ENCODE measurements around the gene CYP1A2. TPM values are rescaled to one million over a fixed set of nuclear protein-coding genes. Genes with fewer than 3 reads are reported as not detected.
"Not testable (repeated sequence)": the region's sequence is repeated elsewhere in the genome, so short reads cannot be mapped to it uniquely, and the experiment has no call there.

Gene CYP1A2
- total RNA-seq, 1 donor from 2014 or later, result not detected

GRCh38 chr15:74785194-74786032 lies 36.8 kb downstream of the CYP1A2 start:
- peak; percentile 42 for ATAC-seq
- DNase-seq, result peak; percentile 45
- intact Hi-C loops (cut with micrococcal nuclease), result no loop called here

DNA sequence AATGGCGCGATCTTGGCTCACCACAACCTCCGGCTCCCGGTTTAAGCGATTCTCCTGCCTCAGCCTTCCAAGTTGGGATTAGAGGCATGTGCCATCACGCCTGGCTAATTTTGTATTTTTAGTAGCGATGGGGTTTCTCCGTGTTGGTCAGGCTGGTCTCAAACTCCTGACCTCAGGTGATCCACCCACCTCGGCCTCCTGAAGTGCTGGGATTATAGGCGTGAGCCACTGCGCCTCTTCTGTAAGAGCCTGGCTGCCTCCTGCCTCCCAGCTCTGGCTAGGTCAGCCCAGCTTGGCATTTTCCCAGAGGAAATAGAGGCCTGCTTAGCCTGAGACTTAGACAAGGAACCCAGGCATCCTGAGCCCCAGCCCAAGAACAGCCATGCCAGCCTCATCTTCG lies 37.4 kb downstream of the CYP1A2 start:
- ATAC-seq; intact Hi-C loops (cut with micrococcal nuclease); DNase-seq: not testable (repeated sequence)

- intact Hi-C loops (cut with micrococcal nuclease), result no loop called here
- peak; percentile 68 for DNase-seq
- peak; percentile 22 for ATAC-seq
Observed at GRCh38 chr15:74786551-74787165, 38.0 kb downstream of the CYP1A2 start.

DNA sequence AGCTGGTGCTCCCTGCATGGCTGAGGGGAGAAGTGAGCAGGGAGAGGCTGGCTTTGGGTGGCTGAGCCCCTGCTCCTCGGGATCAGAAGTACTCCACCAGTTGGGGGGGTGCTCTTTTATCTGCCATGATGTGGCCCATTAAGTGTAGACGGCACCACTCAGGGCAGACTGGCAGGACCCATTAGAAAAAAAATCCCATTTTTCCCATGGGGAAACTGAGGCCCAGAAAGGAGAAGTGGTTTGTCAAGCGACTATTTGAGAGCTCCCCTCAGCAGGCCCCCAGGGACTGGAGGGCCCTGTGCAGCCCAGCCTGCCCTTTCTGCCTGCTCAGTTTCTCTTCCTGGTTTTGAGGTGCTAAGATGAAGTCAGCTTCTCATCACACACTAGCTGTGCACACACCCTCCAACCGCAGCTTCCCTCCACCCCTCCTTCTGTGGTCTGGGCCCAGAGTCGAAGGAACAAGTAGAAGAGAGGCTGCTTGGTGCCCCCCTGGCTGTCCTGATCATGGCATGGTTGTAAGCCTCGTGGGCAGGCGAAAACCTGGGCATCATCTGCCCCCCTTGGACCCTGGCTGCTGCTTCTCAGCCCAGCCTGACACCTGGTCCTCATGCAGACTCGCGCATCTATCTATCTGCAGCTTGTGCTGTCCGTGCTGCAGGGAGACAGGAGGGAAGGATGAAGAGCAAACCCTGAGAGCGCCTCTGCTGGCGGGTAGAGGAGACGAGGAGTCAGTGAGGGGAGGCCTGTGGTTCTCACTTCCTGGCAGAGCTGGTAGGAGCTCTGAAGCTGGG lies 38.8 kb downstream of the CYP1A2 start:
- peak; percentile 73 for DNase-seq
- intact Hi-C loops (cut with micrococcal nuclease), result no loop called here
- peak; percentile 24 for ATAC-seq

DNA sequence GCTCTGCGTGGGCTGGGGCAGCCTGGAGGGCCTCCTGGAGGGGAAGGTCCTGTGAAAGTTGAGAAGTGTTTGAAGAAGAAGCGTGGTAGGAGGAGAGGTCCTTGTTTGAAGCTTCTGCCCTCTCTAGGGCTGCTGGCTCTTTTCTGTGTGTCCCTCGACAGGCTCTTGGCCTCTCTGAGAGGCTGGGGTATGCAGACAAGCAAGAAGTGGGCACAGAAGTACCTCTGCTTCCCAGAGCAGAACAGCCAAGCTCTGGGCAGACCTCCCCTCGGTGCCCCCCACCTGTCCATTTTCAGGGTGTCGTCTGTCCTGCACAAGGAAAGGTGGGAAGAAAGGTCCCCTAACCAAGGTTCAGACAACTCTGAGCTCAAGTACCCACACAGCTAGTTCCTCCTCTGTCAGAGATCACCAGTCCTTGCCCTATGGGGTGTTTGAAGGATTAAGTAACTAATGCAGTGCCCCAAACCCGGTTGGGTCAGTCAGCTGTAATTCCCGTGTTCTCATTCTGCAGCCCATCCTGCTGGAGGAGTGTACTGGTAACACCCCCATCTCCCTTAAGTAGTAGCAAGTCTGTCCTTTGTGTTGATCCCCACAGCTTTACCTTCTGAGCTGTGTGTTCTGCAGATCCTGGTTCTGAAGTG lies 39.5 kb downstream of the CYP1A2 start:
- intact Hi-C loops (cut with micrococcal nuclease), result no loop called here
- DNase-seq, result no peak

GRCh38 chr15:74788683-74789151 lies 40.1 kb downstream of the CYP1A2 start:
- no peak for DNase-seq
- intact Hi-C loops (cut with micrococcal nuclease), result no loop called here
- no peak for ATAC-seq

More for the DNA sequence above, 39.5 kb downstream of the CYP1A2 start:
- ATAC-seq, result no peak

GRCh38 chr15:74789171-74789631 lies 40.6 kb downstream of the CYP1A2 start:
- peak; percentile 34 for DNase-seq
- intact Hi-C loops (cut with micrococcal nuclease), result no loop called here
- no peak for ATAC-seq

- DNase-seq (no peak), ATAC-seq (no peak)
- intact Hi-C loops (cut with micrococcal nuclease), result no loop called here
Observed at GRCh38 chr15:74789741-74790079, 41.1 kb downstream of the CYP1A2 start.

DNA sequence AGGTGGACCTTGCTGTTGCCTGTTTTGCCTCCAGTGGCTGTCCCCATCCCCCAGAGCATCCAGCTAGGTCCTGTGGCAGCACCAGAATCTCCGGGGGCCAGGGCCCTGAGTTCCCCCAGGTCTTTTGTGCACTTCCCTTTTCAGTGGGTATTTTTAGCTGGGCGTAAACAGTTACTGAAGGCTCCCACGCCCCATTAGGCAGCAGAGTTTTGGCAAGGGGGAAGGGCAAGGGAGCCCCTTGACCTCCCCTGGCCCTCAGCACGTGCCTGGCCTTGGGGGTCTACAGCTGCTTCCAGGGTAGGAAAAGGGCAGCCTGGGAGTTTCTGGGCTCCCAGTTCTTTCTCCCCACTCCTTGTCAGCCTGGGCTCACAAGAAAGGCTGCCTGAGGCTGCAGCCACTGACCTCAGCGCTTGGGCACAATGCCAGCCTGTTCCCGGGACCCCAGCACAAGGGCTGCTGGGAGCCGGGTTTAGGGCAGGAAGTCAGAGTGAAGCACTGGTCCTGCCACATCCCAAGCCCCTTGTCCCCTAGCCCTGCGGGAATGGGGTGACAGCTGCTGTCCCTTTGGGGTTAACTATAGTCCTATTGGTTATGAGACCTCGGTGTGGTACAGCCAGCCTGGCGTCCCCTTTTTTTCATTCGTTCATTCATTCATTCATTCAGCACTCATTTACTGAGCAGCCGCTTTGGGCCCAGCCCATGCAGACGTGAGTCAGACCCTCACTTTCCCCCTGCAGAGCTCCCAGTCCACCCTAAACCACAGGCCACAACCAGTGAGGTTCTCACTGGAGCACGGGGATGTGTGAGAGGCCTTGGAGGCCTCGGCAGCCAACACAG lies 41.7 kb downstream of the CYP1A2 start:
- intact Hi-C loops (cut with micrococcal nuclease), result no loop called here
- DNase-seq, result peak; percentile 91
- peak; percentile 49 for ATAC-seq

DNA sequence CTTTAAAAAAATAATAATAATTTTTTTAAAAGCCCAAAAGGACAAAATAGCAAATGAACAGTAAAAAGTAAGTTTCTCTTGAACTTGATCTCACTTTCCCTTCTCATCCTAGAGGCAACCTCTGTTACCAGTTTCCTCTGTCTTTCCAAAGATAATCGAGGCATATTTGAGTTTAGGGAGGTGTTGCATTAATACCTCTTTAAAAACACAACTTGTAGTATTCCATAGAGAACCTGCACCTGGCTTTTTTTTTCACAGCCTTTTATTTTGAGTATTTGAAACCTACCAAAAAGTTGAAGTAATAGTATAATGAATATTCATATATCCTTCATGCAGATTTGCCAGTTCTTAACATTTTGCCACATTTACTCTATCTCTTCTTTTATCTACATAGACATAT lies 42.4 kb downstream of the CYP1A2 start:
- intact Hi-C loops (cut with micrococcal nuclease), result no loop called here
- no peak for ATAC-seq
- DNase-seq, result no peak

- DNase-seq (no peak), ATAC-seq (no peak)
- intact Hi-C loops (cut with micrococcal nuclease), result no loop called here
Observed at GRCh38 chr15:74791667-74792066, 43.0 kb downstream of the CYP1A2 start.

DNA sequence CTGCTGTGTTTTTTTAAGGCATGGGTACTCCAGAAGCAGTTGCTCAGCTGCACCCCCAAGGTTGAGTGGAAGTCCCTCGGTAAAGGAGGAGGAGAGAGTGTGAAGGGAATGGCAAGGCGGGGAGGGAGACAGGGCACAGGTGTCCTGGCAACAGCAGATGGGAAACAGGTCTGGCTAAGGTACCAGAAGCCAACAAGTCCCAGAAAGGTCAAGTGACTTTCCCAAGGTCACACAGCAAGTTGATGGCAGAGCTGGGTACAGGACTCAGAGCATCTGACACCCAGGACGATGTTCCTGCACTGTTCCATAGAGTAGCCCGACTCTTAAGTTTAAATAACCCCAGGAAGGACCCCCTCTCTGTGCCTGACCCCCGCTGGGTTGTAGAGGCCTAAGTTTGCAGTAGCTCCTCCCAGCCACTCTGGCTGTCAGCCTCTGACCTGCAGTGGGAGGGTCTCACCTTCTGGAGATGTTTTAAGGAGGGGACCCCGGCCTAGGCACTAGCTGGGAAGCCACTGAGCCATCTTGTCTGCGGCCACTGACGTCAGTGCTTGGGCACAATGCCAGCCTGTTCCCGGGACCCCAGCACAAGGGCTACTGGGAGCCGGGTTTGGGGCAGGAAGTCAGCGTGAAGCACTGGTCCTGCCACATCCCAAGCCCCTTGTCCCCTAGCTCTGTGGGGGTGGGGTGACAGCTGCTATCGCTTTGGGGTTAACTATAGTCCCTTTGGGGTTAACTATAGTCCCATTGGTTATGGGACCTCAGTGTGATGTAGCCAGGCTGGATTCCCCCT lies 43.8 kb downstream of the CYP1A2 start:
- intact Hi-C loops (cut with micrococcal nuclease), result no loop called here
- ATAC-seq, result no peak
- DNase-seq, result peak; percentile 52

GRCh38 chr15:74793135-74794028 lies 44.7 kb downstream of the CYP1A2 start:
- intact Hi-C loops (cut with micrococcal nuclease), result no loop called here
- ATAC-seq (no peak), DNase-seq (peak; percentile 55)

DNA sequence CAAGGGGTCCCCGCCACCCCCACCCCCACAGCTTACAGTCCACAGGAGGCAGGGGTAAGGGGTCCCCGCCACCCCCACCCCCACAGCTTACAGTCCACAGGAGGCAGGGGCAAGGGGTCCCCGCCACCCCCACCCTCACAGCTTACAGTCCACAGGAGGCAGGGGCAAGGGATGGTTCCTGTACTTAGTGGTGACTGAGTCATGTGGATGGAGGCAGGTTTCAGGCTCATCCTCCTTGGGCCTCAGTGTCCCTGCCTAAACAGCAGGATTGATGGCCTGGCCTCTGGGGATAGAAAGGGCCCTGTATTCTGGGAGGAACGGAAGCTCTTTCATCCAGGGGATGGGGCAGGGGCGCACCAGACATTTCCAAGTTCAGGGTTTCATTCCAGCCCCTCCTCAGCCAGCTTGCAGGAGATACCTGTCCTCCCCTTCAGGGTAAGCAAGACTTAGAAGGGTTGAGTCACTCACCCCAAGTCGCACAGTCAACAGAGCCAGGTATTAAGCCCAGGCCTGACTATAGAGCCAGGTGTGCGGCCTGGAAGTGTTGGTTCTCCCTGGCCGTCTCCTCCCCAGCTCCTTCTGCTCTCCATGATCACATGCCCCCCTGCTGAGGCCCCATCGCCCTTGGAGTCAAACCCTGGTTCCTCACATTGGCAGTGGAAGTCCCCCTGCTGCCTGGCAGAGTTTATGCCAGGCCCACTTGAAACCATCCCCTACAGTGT lies 45.8 kb downstream of the CYP1A2 start:
- intact Hi-C loops (cut with micrococcal nuclease), result no loop called here
- no peak for ATAC-seq
- no peak for DNase-seq

DNA sequence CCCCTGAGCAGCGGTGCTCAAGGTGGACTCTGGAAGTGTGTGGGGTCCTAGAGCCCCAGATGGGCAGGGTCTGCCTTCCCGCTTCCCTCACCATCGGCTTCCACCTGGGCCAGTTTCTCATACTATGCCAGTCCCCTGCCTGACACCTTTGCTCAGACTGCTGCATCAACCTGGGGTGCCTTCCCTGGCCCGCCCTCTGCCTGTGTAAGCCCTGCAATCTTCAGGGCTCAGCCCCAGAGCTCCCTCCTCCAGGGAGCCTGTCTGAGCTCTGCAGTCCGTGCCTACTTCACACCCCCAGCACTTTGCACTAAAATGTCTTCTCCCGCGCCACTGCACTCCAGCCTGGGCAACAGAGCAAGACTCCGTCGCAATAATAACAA lies 46.3 kb downstream of the CYP1A2 start:
- ATAC-seq (no peak), DNase-seq (no peak)
- intact Hi-C loops (cut with micrococcal nuclease), result no loop called here

GRCh38 chr15:74795966-74796625 lies 47.5 kb downstream of the CYP1A2 start:
- intact Hi-C loops (cut with micrococcal nuclease), result no loop called here
- ATAC-seq (no peak), DNase-seq (no peak)
